K562 (cell line): ENCODE data around the gene CYTH4. TPM values are rescaled to one million over a fixed set of nuclear protein-coding genes. Genes with fewer than 3 reads are reported as not detected.

Experiments used
- ATAC-seq: fragments of 200-7000 bp; cut with Tn5 transposase; 3 replicates; pipeline ENCODE4 v1.9.1; 2020; ENCODE audit warnings: moderate library complexity
- BruUV-seq: library from RNA; stranded (reverse); fragments of 400-500 nt; replicated peaks from 2 replicates; lab custom pipeline; 2021; lab: Mats Ljungman, UMichigan
- CTCF ChIA-PET: fragments of 300-600 bp; formaldehyde crosslinking; extraction: SDS; loops from one replicate; lab custom pipeline; 2021; ENCODE audit warnings: low intra/inter-chr PET ratio; lab: Yijun Ruan, JAX
- POLR2A ChIA-PET: fragments of 300-600, 350-650 bp; sonication (Branson Sonifier 250); formaldehyde crosslinking; extraction: SDS; loops from one replicate; lab custom pipeline; 2021; ENCODE audit warnings: antibody characterized with exemption, inconsistent platforms; lab: Yijun Ruan, JAX
- DNase-seq, 4 experiments: peaks; one replicate each; pipeline versions ENCODE4 v3.0.0 to v3.0.0-alpha.2; 2011 to 2018; ENCODE audit warnings: low spot score in 3 of 4, mixed read lengths in 3 of 4; ENCODE audit errors: extremely low read depth in 1 of 4
- FAIRE-seq: peaks from 2 replicates; lab custom pipeline; 2011; peaks lifted over from hg19 to GRCh38; lab: Jason Lieb, UNC
- H2AFZ ChIP-seq: 2 replicates; pipeline ENCODE4 v1.6.0; 2011; ENCODE audit warnings: low read depth, low read length, control low read depth, inconsistent platforms
- H3K27ac ChIP-seq: fragments of 200-600 bp; 3 replicates; pipeline ENCODE4 v1.8.0; 2011; ENCODE audit warnings: low read depth, mild to moderate bottlenecking, control low read depth, inconsistent platforms, low read length, moderate library complexity, mixed read lengths; ENCODE audit errors: extremely low read depth
- H3K27me3 ChIP-seq, 2 experiments: fragments of 300-600 bp in 1 of 2; 2 replicates in 1 of 2; 3 replicates in 1 of 2; pipeline versions ENCODE4 v1.6.0 to v1.8.0; 2011; ENCODE audit warnings: inconsistent platforms in 2 of 2, low read length in 2 of 2, mild to moderate bottlenecking in 1 of 2, mixed read lengths in 1 of 2, moderate library complexity in 1 of 2; ENCODE audit not compliant: control insufficient read depth in 2 of 2, insufficient read depth in 2 of 2
- H3K36me3 ChIP-seq: fragments of 300-600 bp; 3 replicates; pipeline ENCODE4 v1.8.0; 2011; ENCODE audit warnings: mild to moderate bottlenecking, low read length, inconsistent platforms; ENCODE audit not compliant: control insufficient read depth, insufficient read depth
- H3K4me1 ChIP-seq, 2 experiments: fragments of 200-600 bp in 1 of 2; replicated peaks in 1 of 2; 2 replicates in 1 of 2; 3 replicates in 1 of 2; pipeline versions ENCODE4 v1.5.1 to v1.8.0; 2011; ENCODE audit warnings: inconsistent platforms in 2 of 2, low read length in 2 of 2, mild to moderate bottlenecking in 1 of 2, mixed read lengths in 1 of 2, moderate library complexity in 1 of 2; ENCODE audit not compliant: control insufficient read depth in 2 of 2, insufficient read depth in 2 of 2
- H3K4me2 ChIP-seq: 2 replicates; pipeline ENCODE4 v1.6.1; 2011; ENCODE audit warnings: low read length, control low read depth, inconsistent platforms, mixed read lengths; ENCODE audit not compliant: insufficient read depth
- H3K4me3 ChIP-seq: fragments of 200-600 bp; sonication (generic), shearing (Covaris generic); 2 replicates; pipeline ENCODE4 v1.5.1; 2016; ENCODE audit warnings: control low read depth, inconsistent platforms
- H3K79me2 ChIP-seq: fragments of 200-600 bp; 3 replicates; pipeline ENCODE4 v1.8.0; 2011; ENCODE audit warnings: low read length, inconsistent platforms; ENCODE audit not compliant: control insufficient read depth, insufficient read depth
- H3K9ac ChIP-seq, 2 experiments: 2 replicates each; pipeline versions ENCODE4 v1.6.0 to v1.6.1; 2011; ENCODE audit warnings: low read depth in 2 of 2, low read length in 2 of 2, control low read depth in 1 of 2, inconsistent platforms in 1 of 2, mild to moderate bottlenecking in 1 of 2, mixed read lengths in 1 of 2; ENCODE audit not compliant: insufficient read depth in 1 of 2
- H3K9me1 ChIP-seq: one replicate; pipeline ENCODE4 v1.6.0; 2011; ENCODE audit warnings: inconsistent platforms, mild to moderate bottlenecking, low read length, moderate library complexity; ENCODE audit not compliant: control insufficient read depth, insufficient read depth
- H3K9me3 ChIP-seq: replicated peaks from 2 replicates; pipeline ENCODE4 v1.5.1; 2011; ENCODE audit warnings: low read depth, low read length, inconsistent platforms; ENCODE audit not compliant: control insufficient read depth, insufficient read depth
- H4K20me1 ChIP-seq: replicated peaks from 2 replicates; pipeline ENCODE4 v1.6.1; 2011; ENCODE audit warnings: low read length, inconsistent platforms, mixed read lengths; ENCODE audit not compliant: control insufficient read depth, insufficient read depth
- L3MBTL2 ChIP-seq: fragments of 450-650 bp; IDR thresholded peaks from 2 replicates; pipeline ENCODE4 v1.6.1; 2016; ENCODE audit warnings: mild to moderate bottlenecking, moderate library complexity
- MBD2 ChIP-seq: sonication (generic); IDR thresholded peaks from 2 replicates; pipeline ENCODE4 v1.6.1; 2016; ENCODE audit warnings: low read depth, borderline replicate concordance
- RBM25 ChIP-seq: fragments of 200-400 bp; formaldehyde crosslinking; IDR thresholded peaks from 2 replicates; pipeline ENCODE4 v1.6.1; 2018; ENCODE audit warnings: low read length, low read depth, moderate library complexity; ENCODE audit not compliant: severe bottlenecking
- SFPQ ChIP-seq: fragments of 200-400 bp; formaldehyde crosslinking; IDR thresholded peaks from 2 replicates; pipeline ENCODE4 v1.6.1; 2017; ENCODE audit warnings: mild to moderate bottlenecking, low read depth, low read length, moderate library complexity
- ZNF717 ChIP-seq: fragments of 250-450 bp; sonication (Bioruptor Pico); IDR thresholded peaks from 2 replicates; pipeline ENCODE4 v1.5.0; 2021
- WGBS: fragments of 100-300 bp; shearing (Covaris generic); methylation state at CpG from one replicate; pipeline ENCODE4 v1.1.6; 2016; ENCODE audit warnings: low coverage, mixed read lengths; ENCODE audit not compliant: insufficient coverage; ENCODE audit errors: missing lambda C conversion rate; 5-methylcytosine and 5-hydroxymethylcytosine counted together
- in situ Hi-C: fragments of 300-500 bp; cut with MboI; formaldehyde crosslinking; loops from 4 replicates; pipeline ENCODE4 v1.15.0; 2018; ENCODE audit warnings: inconsistent platforms, mixed read lengths
- intact Hi-C: fragments of 100-400 bp; cut with micrococcal nuclease; formaldehyde crosslinking; loops from 2 replicates; pipeline ENCODE4 v1.14.2; 2022
- polyA plus RNA-seq, 8 experiments: library from polyadenylated mRNA; depleted of rRNA in 4 of 8; stranded (reverse) in 5 of 8; unstranded in 3 of 8; fragments of >200 nt; fragmentation: Nextera tagmentation in 2 of 8; fragmentation: Illumina TruSeq in 1 of 8; extraction: Ambion mirVana in 2 of 8; extraction: Trizol in 1 of 8; gene quantifications; 2 replicates each; pipeline versions ENCODE4 v1.2.1 to v1.2.3, GENCODE V29; 2011 to 2014; ENCODE audit warnings: inconsistent platforms in 1 of 8, missing spikeins in 1 of 8
- total RNA-seq, 7 experiments: library from RNA; depleted of rRNA in 6 of 7; stranded (reverse); fragments of >200 nt in 6 of 7; fragmentation: Illumina TruSeq in 2 of 7; extraction: Trizol in 2 of 7; gene quantifications; 2 replicates each; pipeline versions ENCODE4 v1.2.1 to v1.2.3, GENCODE V29; 2011 to 2021; ENCODE audit warnings: low replicate concordance in 1 of 7

Gene CYTH4
- total and polyA plus RNA-seq, 9 of the 15 experiments (the other 6 are each of a cell fraction or from before 2014, with no cell fraction given) = 0.03 to 2.0 (median 0.61) TPM; not detected in 1

DNA sequence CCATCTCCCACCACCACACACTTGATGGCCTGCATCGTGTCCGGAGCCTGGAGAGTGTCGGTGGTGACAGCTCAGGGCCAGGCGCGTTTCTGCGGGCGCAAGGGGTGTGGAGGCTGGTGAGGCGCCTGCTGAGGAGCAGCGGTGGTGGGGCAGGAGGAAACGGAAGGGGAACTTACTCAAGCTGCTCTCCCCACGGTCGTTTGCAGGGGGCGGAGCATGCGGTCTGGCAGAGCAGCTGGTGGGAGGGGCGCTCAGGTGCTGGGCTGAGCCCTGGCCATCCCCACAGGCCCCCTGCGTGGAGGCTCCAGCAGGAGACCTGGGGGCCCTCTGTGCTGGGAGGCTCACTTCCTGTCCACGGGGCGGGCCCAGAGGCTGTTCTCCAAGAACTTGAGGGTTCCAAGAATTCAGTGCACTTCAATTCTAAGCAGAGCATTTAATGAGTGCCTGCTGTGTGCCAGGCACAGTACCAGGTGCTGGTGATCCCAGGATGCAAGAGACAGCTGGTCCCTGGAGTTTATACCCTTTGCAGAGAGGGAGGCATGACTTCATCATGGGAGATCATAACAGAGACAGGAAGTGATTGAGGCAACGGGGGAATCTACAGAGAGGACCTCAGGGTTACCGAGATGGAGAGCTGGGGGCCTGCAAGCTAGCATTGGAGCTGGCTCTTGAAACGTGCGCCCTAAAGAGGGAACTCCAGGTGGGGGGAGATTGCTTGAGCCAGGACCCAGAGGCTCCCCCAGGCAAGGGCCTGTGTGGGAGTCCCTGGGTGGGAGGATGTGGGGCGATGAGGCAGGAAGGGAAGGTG is 38.0 kb upstream of the CYTH4 start, which contains the start of gene RAC2 (continued):
- TF ChIP-seq L3MBTL2 = 0 out of 2 replicates have a peak, but pooled peaks have one; percentile 19
- peak; percentile 24; the same call in 1 of the 2 replicates for TF ChIP-seq MBD2
- TF ChIP-seq, all 486 proteins: peak for 64

DNA sequence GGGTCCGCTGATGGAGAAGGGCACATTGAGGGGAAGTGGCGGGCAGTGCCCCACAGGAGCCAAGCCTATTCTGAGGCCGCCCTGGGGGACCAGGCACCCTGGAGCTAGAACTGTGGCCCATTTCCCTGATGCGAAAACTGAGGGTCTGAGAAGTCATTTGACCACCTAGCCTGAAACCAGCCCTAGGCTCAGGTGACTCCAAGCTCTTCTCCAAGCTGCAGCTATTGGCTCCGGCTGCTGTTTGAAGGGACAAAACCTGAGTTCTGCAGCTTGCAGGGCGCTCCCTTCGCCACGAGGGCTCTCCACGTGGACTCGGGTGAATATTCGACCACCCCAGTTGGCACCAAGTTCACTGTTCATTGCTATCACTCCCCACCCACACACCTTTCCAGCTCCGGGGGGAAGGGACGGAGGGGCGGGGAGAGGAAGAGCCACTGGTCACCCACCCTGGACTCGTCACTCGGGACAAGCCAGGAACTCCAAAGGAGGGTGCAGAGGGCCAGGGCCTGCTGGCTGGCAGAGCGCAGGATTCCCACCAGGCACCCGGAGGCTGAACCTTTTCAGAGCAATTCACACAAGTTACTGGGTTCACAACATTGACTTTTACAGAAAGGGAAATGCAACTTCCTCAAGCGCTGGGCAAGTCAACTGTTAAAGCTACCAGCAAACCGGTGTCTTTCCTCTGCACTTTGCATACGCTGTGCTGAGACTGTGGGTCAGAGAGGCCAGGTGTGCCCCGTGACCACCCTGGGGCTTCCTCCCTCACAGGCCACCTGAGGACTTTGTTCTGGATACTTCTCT is 37.2 kb upstream of the CYTH4 start:
- ChIA-PET POLR2A (no interaction called here), CTCF (no interaction called here)
- no peak for DNase-seq
- Histone ChIP-seq H3K4me3 (no peak overlapping the region), H3K9me3 (no peaks in the 10 kb centered on the region), H3K9ac (peak overlapping the region in 1 of 2 experiments; percentile 71; a peak in 2 of 4 replicates), H3K4me2 (no peak overlapping the region), H3K36me3 (peaks cover 21% of the 10 kb centered on the region; the same call in 2 of the 3 replicates), H4K20me1 (no peaks in the 10 kb centered on the region; the same call in none of the 2 replicates), H2AFZ (peak overlapping the region; percentile 80; the same call in 1 of the 2 replicates), H3K27ac (peak overlapping the region; percentile 44; the same call in 1 of the 3 replicates), H3K9me1 (no peaks in the 10 kb centered on the region), H3K79me2 (peaks cover 39% of the 10 kb centered on the region), H3K27me3 (no peaks in the 10 kb centered on the region), H3K4me1 (peaks cover 29 to 49% of the 10 kb centered on the region in 2 experiments)
- FAIRE-seq = no peak
- WGBS = 77% methylated on average over 13 of the region's 22 CpGs
- no peak for ATAC-seq
- in situ Hi-C loops = no loop called here
- intact Hi-C loops = no loop called here
- BruUV-seq = no TSS peak
- TF ChIP-seq RBM25 (peak; percentile 6), SFPQ (no peak), ZNF717 (CRISPR knock-in tag) (no peak)
